Loucy (cell line): ENCODE data around the gene HEATR1.

Experiments
- EZH2phosphoT487 ChIP-seq: fragments of 200-600 bp; IDR thresholded peaks from 2 replicates; pipeline ENCODE4 v1.6.1; 2018; ENCODE audit warnings: antibody characterized with exemption, mild to moderate bottlenecking, moderate library complexity, borderline replicate concordance
- TF ChIP-seq, protein P1 (sequence below): fragments of 200-600 bp; sonication (generic); conservative IDR thresholded peaks from 2 replicates; pipeline ENCODE4 v1.5.1; 2014; ENCODE audit warnings: mild to moderate bottlenecking, antibody characterized with exemption, low read length

DNA sequence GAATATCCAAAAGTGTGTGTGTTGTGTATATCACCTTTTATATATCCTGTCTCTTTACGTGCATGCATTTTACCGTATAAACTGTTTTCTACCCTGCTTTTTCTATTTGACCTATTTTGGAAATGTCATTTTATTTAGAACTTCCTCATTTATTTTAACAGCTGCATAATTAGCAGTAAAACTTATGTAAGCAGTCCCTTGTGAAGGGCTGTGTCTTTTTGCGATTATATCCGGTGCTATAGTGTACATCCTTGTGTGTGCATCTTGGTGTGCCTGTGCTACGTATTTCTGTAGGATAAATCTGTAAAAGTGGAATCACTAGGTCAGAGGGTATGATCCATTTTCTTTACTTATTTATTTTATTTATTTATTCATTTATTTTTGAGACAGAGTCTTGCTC lies 73.4 kb downstream of the HEATR1 start:
- TF ChIP-seq, protein P1, sequence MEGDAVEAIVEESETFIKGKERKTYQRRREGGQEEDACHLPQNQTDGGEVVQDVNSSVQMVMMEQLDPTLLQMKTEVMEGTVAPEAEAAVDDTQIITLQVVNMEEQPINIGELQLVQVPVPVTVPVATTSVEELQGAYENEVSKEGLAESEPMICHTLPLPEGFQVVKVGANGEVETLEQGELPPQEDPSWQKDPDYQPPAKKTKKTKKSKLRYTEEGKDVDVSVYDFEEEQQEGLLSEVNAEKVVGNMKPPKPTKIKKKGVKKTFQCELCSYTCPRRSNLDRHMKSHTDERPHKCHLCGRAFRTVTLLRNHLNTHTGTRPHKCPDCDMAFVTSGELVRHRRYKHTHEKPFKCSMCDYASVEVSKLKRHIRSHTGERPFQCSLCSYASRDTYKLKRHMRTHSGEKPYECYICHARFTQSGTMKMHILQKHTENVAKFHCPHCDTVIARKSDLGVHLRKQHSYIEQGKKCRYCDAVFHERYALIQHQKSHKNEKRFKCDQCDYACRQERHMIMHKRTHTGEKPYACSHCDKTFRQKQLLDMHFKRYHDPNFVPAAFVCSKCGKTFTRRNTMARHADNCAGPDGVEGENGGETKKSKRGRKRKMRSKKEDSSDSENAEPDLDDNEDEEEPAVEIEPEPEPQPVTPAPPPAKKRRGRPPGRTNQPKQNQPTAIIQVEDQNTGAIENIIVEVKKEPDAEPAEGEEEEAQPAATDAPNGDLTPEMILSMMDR, result no peak
- no peak for TF ChIP-seq EZH2phosphoT487
